HG02885 (cell line): ENCODE measurements around the gene RAG2.
A peak's percentile ranks its signal among the peaks of the same experiment; 100 is the strongest.

Experiments
- ATAC-seq: cut with Tn5 transposase; IDR thresholded peaks from one replicate; pipeline ENCODE4 v1.9.1; 2021; ENCODE audit warnings: mild to moderate bottlenecking; ENCODE audit not compliant: unreplicated experiment, poor library complexity

The RAG2 gene

GRCh38 chr11:36602135-36602534, 4.1 kb upstream of the RAG2 start:
- no peak for ATAC-seq

DNA sequence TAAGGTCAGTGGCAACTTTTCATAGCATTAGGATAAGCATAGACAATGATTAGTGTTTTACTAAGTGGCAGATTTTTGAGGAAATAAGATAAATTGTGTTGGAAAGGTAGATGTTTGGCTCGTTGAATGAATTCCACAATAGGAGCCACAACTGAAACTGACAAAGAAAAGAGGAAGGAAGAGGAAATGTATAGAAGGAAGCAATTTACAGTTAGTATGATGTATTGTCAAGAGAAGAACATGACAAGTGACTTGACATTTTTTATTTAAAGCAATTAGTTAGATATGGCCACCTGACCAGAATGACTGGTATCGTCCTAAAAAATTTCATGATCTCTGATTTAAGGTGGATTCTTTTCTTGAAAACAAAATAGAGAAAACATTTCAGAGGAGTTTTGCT, 3.1 kb upstream of the RAG2 start:
- no peak for ATAC-seq

- ATAC-seq = no peak
Measured at GRCh38 chr11:36600180-36600579, 2.1 kb upstream of the RAG2 start.

DNA sequence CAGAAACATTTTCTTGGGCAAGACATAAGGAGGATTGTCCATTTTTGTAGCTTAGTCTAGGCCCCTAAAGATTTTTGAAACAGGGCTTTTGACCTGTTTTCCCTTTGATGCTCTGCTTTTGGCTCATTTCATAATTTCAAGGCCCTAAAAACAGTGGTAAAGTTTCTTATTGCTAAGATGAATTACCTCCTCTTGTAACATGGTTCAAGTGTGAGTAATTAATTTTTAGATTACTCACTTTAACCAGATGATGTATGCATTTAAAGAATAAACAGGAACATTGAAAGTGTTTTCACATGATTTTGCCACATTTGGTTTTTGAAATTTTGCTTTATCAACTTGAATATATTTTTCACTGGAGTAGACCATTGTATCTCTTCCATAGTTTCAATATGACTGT, 1.2 kb downstream of the RAG2 start:
- ATAC-seq = no peak

DNA sequence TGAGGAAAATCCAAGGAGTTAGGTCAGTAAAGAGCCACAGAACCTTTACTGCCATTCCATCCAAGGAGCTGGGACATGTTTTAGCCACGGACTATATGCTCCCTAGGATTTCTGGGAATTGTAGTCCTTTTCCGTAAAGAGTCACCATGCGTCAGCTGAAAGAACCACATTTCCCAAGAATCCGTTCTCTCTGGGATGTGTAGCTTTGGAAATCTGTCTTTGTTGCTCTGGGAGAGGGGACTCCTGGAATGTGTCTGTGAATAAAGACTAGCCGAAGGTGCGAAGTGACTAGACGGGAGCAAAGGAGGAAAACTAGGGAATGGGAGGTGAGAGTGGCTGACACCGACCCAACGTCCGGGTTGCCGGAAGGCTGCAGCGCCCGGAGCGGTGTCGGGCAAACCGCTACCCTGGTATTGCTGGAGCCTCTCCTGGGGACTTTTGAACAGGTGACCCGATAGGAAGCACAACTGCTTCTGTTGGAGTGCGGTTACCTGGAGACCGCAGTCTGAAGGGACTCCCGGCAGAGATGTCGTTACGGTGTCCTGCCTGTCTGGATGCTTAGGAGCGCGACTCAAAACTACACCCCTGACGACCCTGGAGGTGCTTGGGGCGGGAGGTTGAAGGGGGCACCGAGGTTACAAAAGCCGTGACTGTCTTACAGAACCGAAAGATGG, 3.6 kb downstream of the RAG2 start, which contains the start of gene IFTAP:
Gene IFTAP, plus strand, starts transcription at position 187 of the 674 bp plus-strand sequence. CDS start 15,602 bp downstream, outside the sequence.
- peak; percentile 97 for ATAC-seq

GRCh38 chr11:36591433-36591832, 6.6 kb downstream of the RAG2 start:
- no peak for ATAC-seq

DNA sequence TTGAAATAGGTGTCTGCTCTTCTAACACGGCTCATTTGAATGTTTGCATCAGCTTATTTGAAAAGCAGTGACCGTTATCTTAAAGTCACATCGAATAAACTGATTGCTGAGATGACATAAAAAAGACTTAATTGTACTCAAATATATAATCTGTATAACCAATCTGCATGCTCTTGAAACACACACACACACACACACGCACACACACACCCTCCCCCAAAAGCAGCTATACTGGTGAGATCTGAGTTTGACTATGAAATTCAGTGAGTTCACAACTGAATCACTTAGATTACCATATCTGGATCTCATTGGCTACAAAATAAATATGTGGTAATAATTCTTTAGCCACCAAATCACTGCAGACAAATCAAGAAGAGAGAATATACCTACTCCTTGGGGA, 7.5 kb downstream of the RAG2 start:
- no peak for ATAC-seq

GRCh38 chr11:36588099-36588498, 9.9 kb downstream of the RAG2 start:
- no peak for ATAC-seq

- peak; percentile 89 for ATAC-seq
Measured at GRCh38 chr11:36586543-36586942, 11.5 kb downstream of the RAG2 start.

GRCh38 chr11:36583667-36584066, 14.4 kb downstream of the RAG2 start:
- ATAC-seq = no peak

DNA sequence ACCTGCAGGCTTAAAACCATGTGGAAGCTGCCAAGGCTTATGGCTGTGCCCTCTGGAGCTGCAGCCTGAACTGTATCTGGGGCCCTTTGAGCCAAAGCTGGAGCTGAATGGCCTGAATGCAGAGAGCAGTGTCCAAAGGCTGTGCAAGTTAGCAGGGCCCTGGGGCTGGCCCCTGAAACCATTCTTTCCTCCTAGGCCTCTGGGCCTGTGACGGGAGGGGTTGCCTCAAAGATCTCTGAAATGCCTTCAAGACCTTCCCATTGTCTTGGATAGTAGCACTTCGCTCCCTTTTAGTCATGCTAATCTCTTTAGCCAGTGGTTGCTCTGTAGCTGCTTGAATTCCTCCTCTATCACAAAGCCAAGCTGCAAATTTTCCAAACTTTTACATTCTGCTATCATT, 16.5 kb downstream of the RAG2 start:
- ATAC-seq = no peak

DNA sequence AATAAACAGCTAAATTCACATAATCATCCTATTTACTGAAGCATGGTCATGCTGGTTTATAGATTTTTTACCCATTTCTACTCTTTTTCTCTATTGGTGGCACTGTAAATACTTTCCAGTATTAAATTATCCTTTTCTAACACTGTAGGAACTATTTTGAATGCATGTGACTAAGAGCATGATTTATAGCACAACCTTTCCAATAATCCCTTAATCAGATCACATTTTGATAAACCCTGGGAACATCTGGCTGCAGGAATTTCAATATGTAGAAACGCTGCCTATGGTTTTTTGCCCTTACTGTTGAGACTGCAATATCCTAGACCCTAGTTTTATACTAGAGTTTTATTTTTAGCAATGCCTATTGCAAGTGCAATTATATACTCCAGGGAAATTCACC, 19.6 kb downstream of the RAG2 start:
- ATAC-seq = no peak

DNA sequence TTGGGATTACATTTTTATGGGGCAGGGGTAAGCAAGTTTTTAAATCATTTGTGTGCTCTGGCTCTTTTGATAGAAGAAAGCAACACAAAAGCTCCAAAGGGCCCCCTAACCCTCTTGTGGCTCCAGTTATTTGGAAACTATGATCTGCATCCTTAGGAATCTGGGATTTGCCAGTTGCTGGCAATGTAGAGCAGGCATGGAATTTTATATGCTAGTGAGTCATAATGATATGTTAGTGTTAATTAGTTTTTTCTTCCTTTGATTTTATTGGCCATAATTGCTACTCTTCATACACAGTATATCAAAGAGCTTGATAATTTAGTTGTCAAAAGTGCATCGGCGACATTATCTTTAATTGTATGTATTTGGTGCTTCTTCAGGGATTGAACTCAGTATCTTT, 20.2 kb downstream of the RAG2 start:
- no peak for ATAC-seq

DNA sequence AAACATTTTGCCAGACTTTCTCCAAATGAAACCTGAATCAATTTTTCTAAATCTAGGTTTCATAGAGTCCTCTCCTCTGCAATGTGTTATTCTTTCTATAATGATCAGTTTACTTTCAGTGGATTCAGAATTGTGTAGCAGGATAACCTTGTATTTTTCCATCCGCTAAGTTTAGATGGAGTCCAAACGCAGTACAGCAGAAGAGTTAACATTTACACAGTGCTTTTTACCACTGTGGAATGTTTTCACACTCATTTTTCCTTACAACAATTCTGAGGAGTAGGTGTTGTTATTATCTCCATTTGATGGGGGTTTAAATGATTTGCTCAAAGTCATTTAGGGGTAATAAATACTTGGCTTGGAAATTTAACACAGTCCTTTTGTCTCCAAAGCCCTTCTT, 20.7 kb downstream of the RAG2 start:
- ATAC-seq = no peak

DNA sequence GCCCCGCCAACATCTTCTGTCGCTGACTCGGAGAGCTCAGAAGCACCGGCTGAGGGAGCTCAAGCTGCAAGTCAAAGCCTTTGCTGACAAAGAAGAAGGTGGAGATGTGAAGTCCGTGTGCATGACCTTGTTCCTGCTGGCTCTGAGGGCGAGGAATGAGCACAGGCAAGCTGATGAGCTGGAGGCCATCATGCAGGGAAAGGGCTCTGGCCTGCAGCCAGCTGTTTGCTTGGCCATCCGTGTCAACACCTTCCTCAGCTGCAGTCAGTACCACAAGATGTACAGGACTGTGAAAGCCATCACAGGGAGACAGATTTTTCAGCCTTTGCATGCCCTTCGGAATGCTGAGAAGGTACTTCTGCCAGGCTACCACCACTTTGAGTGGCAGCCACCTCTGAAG, 23.6 kb downstream of the RAG2 start:
- no peak for ATAC-seq

DNA sequence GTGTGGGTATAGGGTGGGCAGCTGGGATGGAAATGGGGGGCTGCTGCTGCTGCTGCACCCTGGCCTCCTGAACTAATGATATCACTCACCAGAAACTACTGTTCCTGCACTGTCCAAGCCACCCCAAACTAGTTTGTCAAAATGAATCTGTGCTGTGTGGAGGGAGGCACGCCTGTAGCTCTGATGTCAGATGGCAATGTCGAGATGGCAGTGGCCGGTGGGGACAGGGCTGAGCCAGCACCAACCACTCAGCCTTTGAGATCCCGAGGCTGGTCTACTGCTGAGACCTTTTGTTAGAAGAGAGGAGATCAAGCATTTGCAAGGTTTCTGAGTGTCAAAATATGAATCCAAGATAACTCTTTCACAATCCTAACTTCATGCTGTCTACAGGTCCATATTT, 28.9 kb downstream of the RAG2 start:
- ATAC-seq = no peak

DNA sequence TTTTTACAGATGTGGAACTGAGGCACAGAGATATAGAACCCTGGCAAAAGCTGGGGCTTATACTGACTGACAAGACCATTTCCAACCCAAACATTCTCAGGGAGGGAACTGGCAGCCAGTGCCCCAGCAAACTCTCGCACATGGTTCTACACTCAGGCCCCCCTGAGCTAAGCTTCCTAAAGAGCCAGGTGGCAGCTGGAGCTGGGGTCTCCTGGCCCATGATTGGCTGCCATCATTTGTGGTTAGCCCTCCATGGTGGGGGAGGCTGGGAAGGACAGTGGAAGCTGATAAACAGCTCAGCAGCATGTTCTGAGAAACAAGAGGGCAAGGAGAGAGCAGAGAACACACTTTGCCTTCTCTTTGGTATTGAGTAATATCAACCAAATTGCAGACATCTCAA, 30.3 kb downstream of the RAG2 start, which contains the start of gene RAG1:
Gene RAG1, plus strand, starts transcription at position 314 of the 400 bp plus-strand sequence. CDS start 5,298 bp downstream, outside the sequence.
- no peak for ATAC-seq

GRCh38 chr11:36566407-36567053, 31.5 kb downstream of the RAG2 start:
- no peak for ATAC-seq

DNA sequence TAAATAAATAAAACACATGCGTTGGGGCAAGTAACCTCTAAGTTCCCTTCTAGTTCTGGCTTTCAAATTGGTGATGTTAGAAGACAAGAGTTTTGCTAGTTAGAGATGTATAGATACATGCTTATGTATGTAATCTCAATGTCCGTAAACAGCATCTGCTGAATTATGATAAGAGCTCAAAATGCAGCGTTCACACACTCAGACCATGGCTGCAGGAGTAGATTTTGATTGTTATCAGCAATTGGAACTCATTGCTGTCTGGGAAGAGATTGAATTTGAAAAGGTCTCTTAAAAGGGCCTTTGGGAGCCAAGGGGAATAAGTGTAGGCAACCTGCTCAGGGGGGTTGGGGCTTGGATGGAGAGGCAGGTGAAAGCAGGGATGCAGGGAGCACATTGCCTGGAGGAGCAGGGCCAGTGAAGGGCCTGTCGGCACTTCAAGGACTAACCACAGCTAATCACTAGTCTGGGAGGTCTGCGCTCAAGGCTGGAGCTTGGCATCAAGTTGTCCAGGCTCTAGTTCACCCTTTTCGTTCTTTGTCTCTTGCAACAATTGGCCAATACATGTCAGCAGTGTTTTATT, 32.9 kb downstream of the RAG2 start:
- ATAC-seq = no peak

GRCh38 chr11:36564376-36565030, 33.5 kb downstream of the RAG2 start:
- ATAC-seq = peak; percentile 85
